Muscle of leg (tissue), 11 donors: Measurements from ENCODE around the gene AMDHD2. TPM values are rescaled to one million over a fixed set of nuclear protein-coding genes. Genes with fewer than 3 reads are reported as not detected.
"Not testable (repeated sequence)": the region's sequence is repeated elsewhere in the genome, so short reads cannot be mapped to it uniquely, and the experiment has no call there.

Source experiments
- DNase-seq: peaks from one replicate; pipeline ENCODE4 v3.0.0; 2013
- H3K27ac ChIP-seq: one replicate; pipeline ENCODE4 v1.5.1; 2013; ENCODE audit warnings: mild to moderate bottlenecking, low read length, control low read depth
- H3K27me3 ChIP-seq: one replicate; pipeline ENCODE4 v1.6.1; 2013; ENCODE audit warnings: low read length; ENCODE audit not compliant: control insufficient read depth, insufficient read depth
- H3K36me3 ChIP-seq: one replicate; pipeline ENCODE4 v1.6.1; 2013; ENCODE audit warnings: low read length; ENCODE audit not compliant: control insufficient read depth, insufficient read depth
- H3K4me1 ChIP-seq: one replicate; pipeline ENCODE4 v1.6.1; 2013; ENCODE audit warnings: low read length; ENCODE audit not compliant: control insufficient read depth, insufficient read depth
- H3K4me3 ChIP-seq: one replicate; pipeline ENCODE4 v1.5.1; 2013; ENCODE audit warnings: low read length, control low read depth
- H3K9me3 ChIP-seq: replicated peaks from 2 replicates; pipeline ENCODE4 v1.6.1; 2013; ENCODE audit warnings: low read depth, low read length; ENCODE audit not compliant: control insufficient read depth
- WGBS: methylation state at CpG from one replicate; pipeline ENCODE4 v1.1.5; 2013; ENCODE audit warnings: missing lambda C conversion rate; ENCODE audit not compliant: insufficient coverage; 5-methylcytosine and 5-hydroxymethylcytosine counted together
- polyA plus RNA-seq, 8 donors: library from polyadenylated mRNA; unstranded; fragments of 120-200 nt; gene quantifications; one replicate each; pipeline versions ENCODE4 v1.2.1 to v1.2.3, GENCODE V29; 2013; ENCODE audit warnings: inconsistent platforms in 1 of 8, low replicate concordance in 1 of 8; ENCODE audit not compliant: insufficient read length in 8 of 8, insufficient read depth in 1 of 8
- total RNA-seq: library from RNA; stranded (reverse); fragments of 120-200 nt; gene quantifications from one replicate; pipeline ENCODE4 v1.2.4, GENCODE V29; 2013

AMDHD2 gene
- total and polyA plus RNA-seq, 9 donors = 10.1 to 17.8 (median 15.6) TPM

GRCh38 chr16:2580818-2581217 is 60.6 kb downstream of the AMDHD2 start:
- not testable (repeated sequence) for H3K36me3 ChIP-seq, DNase-seq, H3K9me3 ChIP-seq, H3K4me3 ChIP-seq, H3K27ac ChIP-seq, H3K27me3 ChIP-seq
- WGBS = no CpG with 5 or more reads among the region's 21 CpGs
- H3K4me1 ChIP-seq = peaks cover 13% of the 10 kb centered on the region

Other genes starting within 250 kb of the AMDHD2 start
- gene ABCA3, start 179.6 kb upstream of the AMDHD2 start, total RNA-seq = 7.5 TPM
- 10 to 100 TPM; 11.5 to 17.6 (median 15.9) TPM for gene ABCA3, start 179.6 kb upstream of the AMDHD2 start, polyA plus RNA-seq
- gene CCNF, start 90.9 kb upstream of the AMDHD2 start, total RNA-seq = 7.3 TPM
- 1 to 10 TPM; 5.3 to 9.1 (median 8.0) TPM for gene CCNF, start 90.9 kb upstream of the AMDHD2 start, polyA plus RNA-seq
- gene TEDC2, start 60.3 kb upstream of the AMDHD2 start, total RNA-seq = 5.3 TPM
- gene TEDC2, start 60.3 kb upstream of the AMDHD2 start, polyA plus RNA-seq = 1 to 10 TPM; 4.4 to 6.6 (median 5.4) TPM
- 3.4 TPM for gene NTN3, start 49.1 kb upstream of the AMDHD2 start, total RNA-seq
- gene NTN3, start 49.1 kb upstream of the AMDHD2 start, polyA plus RNA-seq = 1 to 10 TPM; 1.7 to 4.0 (median 2.6) TPM
- gene TBC1D24, start 45.2 kb upstream of the AMDHD2 start, total RNA-seq = 17.3 TPM
- 10 to 100 TPM; 13.7 to 23.0 (median 19.6) TPM for gene TBC1D24, start 45.2 kb upstream of the AMDHD2 start, polyA plus RNA-seq
- gene ATP6V0C, start 6.4 kb upstream of the AMDHD2 start, total RNA-seq = 12.5 TPM
- gene ATP6V0C, start 6.4 kb upstream of the AMDHD2 start, polyA plus RNA-seq = 100 to 1,000 TPM in 7 of 8 donors, 10 to 100 TPM in 1; 88.6 to 141 (median 120) TPM
- 0.04 TPM for gene CEMP1, start 11.0 kb downstream of the AMDHD2 start, total RNA-seq
- gene CEMP1, start 11.0 kb downstream of the AMDHD2 start, polyA plus RNA-seq = 1 to 10 TPM in 5 of 8 donors, under 1 TPM in 3; 0.20 to 3.2 (median 1.3) TPM
- gene PDPK1, start 17.6 kb downstream of the AMDHD2 start, total RNA-seq = 14.9 TPM
- 10 to 100 TPM; 16.8 to 37.3 (median 28.5) TPM for gene PDPK1, start 17.6 kb downstream of the AMDHD2 start, polyA plus RNA-seq
- 15.6 TPM for gene KCTD5, start 162.2 kb downstream of the AMDHD2 start, total RNA-seq
- gene KCTD5, start 162.2 kb downstream of the AMDHD2 start, polyA plus RNA-seq = 10 to 100 TPM; 20.7 to 27.1 (median 23.2) TPM
- gene PRSS27, start 199.9 kb downstream of the AMDHD2 start, total RNA-seq = 0.75 TPM
- gene PRSS27, start 199.9 kb downstream of the AMDHD2 start, polyA plus RNA-seq = 1 to 10 TPM in 7 of 8 donors, under 1 TPM in 1; 0.92 to 1.8 (median 1.6) TPM
- gene SRRM2, start 232.3 kb downstream of the AMDHD2 start, total RNA-seq = 103 TPM
- 100 to 1,000 TPM; 377 to 610 (median 519) TPM for gene SRRM2, start 232.3 kb downstream of the AMDHD2 start, polyA plus RNA-seq